RWPE2 (cell line): ENCODE measurements around the gene TRPT1.

Experiments used
- ATAC-seq: fragments of 200-7000 bp; cut with Tn5 transposase; 3 replicates; pipeline ENCODE4 v1.9.1; 2021; ENCODE audit warnings: low read depth
- DNase-seq: peaks from one replicate; pipeline ENCODE4 v3.0.0-alpha.2; 2020; ENCODE audit warnings: low spot score
- H3K27ac ChIP-seq: fragments of 450-650 bp; 2 replicates; pipeline ENCODE4 v1.5.1; 2017; ENCODE audit warnings: mild to moderate bottlenecking; ENCODE audit not compliant: poor library complexity, severe bottlenecking
- H3K27me3 ChIP-seq: fragments of 250-450 bp; sonication (Bioruptor Pico); 2 replicates; pipeline ENCODE4 v1.5.1; 2021; ENCODE audit warnings: mild to moderate bottlenecking, moderate library complexity; ENCODE audit not compliant: insufficient read depth, poor library complexity, severe bottlenecking
- H3K36me3 ChIP-seq: fragments of 250-450 bp; sonication (Bioruptor Pico); 2 replicates; pipeline ENCODE4 v1.5.1; 2020; ENCODE audit warnings: low read depth, mild to moderate bottlenecking, moderate library complexity
- H3K4me1 ChIP-seq: fragments of 250-450 bp; sonication (Bioruptor Pico); 2 replicates; pipeline ENCODE4 v1.5.1; 2021; ENCODE audit warnings: mild to moderate bottlenecking, moderate library complexity; ENCODE audit not compliant: insufficient read depth, poor library complexity, severe bottlenecking
- H3K4me3 ChIP-seq: fragments of 250-450 bp; sonication (Bioruptor Pico); 2 replicates; pipeline ENCODE4 v1.5.1; 2021; ENCODE audit warnings: mild to moderate bottlenecking, moderate library complexity; ENCODE audit not compliant: severe bottlenecking
- H3K9me3 ChIP-seq: fragments of 250-450 bp; sonication (Bioruptor Pico); 2 replicates; pipeline ENCODE4 v1.5.1; 2021; ENCODE audit warnings: mild to moderate bottlenecking, moderate library complexity; ENCODE audit not compliant: severe bottlenecking
- TF ChIP-seq, protein P1 (sequence below): fragments of 450-650 bp; IDR thresholded peaks from one replicate; pipeline ENCODE4 v1.5.1; 2017; ENCODE audit warnings: mild to moderate bottlenecking, moderate library complexity; ENCODE audit not compliant: poor library complexity, severe bottlenecking

TRPT1 gene

DNA sequence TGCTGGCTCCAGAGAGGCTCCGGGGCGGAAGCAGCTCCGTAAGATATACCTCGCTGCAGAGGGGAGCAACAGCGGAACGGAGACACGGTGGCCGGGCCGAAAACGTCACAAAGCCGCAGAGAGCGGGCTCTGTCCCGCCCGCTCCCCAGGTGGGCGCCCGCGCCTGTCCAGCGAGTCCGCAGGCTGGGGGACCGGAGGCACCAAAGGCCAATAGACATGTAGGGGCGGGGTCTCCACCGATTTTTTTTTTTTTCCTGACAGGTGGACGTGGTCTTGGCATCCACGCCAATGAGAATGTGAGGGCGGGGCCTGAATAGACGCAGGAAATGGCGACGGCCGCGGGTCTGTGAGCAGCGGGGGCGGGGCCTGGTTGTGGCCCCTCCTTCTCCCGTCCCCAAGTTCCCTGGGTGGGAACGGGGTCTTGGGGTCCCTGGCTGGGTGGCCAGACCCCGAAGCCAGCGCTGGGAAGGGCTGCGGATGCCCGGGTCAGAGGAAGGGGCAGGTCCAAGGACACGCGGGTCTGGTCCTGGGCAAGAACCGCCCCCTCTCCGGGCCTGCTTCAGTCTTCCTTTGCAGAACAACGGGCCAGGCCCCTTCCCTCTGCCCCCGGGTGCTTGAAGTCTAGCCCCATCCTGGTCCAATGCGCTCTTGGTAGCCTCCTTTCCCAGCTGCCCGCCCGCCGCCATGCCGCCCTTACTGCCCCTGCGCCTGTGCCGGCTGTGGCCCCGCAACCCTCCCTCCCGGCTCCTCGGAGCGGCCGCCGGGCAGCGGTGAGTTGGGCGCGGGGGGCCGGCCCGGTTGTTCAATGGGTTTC lies 4.4 kb upstream of the TRPT1 start, which contains the start of gene DNAJC4:
Gene DNAJC4 (plus strand): TSS at position 378 of the 814 bp plus-strand sequence. CDS start 307 bp downstream, at position 685.
- peak within 1 kb of the TSS; percentile 92 for H3K4me3 ChIP-seq
- DNase-seq (peak; percentile 92), ATAC-seq (peak; percentile 41)
- H3K9me3 ChIP-seq, result no peaks in the 10 kb centered on the region
- peaks cover 2% of the 10 kb centered on the region; the same call in 1 of the 2 replicates for H3K36me3 ChIP-seq
- H3K27me3 ChIP-seq, result no peaks in the 10 kb centered on the region
- no peaks in the 10 kb centered on the region for H3K4me1 ChIP-seq
- H3K27ac ChIP-seq, result peak within 1 kb of the TSS; percentile 47
- TF ChIP-seq, protein P1, sequence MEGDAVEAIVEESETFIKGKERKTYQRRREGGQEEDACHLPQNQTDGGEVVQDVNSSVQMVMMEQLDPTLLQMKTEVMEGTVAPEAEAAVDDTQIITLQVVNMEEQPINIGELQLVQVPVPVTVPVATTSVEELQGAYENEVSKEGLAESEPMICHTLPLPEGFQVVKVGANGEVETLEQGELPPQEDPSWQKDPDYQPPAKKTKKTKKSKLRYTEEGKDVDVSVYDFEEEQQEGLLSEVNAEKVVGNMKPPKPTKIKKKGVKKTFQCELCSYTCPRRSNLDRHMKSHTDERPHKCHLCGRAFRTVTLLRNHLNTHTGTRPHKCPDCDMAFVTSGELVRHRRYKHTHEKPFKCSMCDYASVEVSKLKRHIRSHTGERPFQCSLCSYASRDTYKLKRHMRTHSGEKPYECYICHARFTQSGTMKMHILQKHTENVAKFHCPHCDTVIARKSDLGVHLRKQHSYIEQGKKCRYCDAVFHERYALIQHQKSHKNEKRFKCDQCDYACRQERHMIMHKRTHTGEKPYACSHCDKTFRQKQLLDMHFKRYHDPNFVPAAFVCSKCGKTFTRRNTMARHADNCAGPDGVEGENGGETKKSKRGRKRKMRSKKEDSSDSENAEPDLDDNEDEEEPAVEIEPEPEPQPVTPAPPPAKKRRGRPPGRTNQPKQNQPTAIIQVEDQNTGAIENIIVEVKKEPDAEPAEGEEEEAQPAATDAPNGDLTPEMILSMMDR, result no peak

DNA sequence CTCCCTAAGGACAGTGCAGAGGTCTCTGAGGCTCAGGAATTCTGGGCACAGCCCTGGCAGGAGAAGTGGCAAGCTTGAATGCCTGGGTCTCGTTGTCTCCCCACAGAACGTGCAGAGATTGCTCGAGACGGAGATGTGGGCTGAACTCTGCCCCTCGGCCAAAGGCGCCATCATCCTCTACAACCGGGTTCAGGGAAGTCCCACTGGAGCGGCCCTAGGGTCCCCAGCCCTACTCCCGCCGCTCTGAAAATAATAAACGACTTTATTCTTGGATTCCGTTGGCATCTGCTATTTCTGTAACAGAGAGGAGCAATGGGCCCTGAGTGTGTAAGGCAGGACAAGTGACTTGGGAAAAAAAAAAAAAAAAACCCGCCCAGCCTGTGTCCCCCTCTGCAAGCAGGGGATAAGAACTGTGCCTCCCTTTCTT lies 3.8 kb upstream of the TRPT1 start:
- H3K4me3 ChIP-seq, result peak overlapping the region; percentile 92
- H3K9me3 ChIP-seq, result no peaks in the 10 kb centered on the region
- H3K4me1 ChIP-seq, result no peaks in the 10 kb centered on the region
- no peaks in the 10 kb centered on the region for H3K27me3 ChIP-seq
- DNase-seq (no peak), ATAC-seq (no peak)
- TF ChIP-seq, protein P1, result no peak
- no peaks in the 10 kb centered on the region for H3K36me3 ChIP-seq
- H3K27ac ChIP-seq, result peak overlapping the region; percentile 47

DNA sequence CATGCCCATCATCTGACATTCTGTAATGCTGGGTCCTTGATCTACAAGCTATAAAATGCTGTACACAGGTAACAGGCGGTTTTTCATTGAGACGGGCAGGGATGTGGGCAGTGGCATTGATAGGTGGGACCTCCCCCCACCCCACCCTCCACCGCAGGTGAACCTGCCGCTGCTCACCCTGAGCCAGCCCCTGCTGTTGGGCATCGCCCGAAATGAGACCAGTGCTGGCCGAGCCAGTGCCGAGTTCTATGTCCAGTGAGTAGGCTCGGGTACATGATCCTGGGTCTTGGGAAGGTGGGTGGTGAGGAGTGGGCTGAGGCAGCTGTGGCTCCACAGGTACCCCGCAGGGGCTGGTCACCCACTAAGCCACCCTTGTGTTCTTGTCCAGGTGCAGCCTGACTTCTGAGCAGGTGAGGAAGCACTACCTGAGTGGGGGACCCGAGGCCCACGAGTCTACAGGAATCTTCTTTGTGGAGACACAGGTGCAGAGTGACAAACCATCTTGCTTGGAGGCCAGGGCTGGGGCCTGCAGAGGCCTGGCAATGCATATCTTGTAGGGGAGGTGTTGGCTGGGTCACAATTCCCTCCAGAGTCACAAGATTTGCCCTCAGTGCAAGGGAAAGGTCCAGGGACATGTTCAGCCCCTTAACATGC lies 3.2 kb upstream of the TRPT1 start:
- Histone ChIP-seq H3K4me1 (peaks cover 2% of the 10 kb centered on the region), H3K27ac (peak overlapping the region; percentile 47)
- no peak for ATAC-seq

DNA sequence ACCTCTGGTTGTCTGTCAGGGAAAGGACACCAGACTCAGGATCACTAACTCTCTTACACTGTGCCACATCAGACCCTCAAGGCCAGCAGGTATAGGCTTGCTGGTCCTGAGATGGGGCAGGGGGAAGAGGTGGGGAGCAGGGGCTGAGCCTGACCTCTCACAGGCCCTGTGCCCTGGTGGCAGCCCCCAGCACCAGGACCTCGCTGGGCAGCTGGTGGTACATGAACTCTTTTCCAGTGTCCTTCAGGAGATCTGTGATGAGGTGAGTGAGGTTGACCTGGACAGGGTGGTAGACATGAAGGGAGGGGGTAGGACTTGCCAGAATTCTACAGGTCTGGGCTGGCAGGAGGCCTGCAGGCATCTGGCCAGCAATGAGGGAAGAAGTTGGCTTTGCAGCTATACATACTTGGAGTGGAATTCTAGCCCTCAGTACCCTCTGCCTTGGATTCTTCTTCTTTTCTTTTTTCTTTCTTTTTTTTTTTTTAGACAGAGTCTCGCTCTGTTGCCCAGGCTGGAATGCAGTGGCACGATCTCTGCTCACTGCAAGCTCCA lies 1.5 kb upstream of the TRPT1 start:
- ATAC-seq, result no peak
- Histone ChIP-seq H3K36me3 (no peaks in the 10 kb centered on the region), H3K27me3 (no peaks in the 10 kb centered on the region), H3K9me3 (no peaks in the 10 kb centered on the region), H3K27ac (peak overlapping the region; percentile 68), H3K4me1 (peaks cover 8% of the 10 kb centered on the region), H3K4me3 (peak overlapping the region; percentile 53)
- TF ChIP-seq, protein P1, result no peak
- no peak for DNase-seq

More for the DNA sequence above, 3.2 kb upstream of the TRPT1 start:
- H3K4me3 ChIP-seq, result no peak overlapping the region
- no peaks in the 10 kb centered on the region for H3K27me3 ChIP-seq
- TF ChIP-seq, protein P1, result no peak
- no peak for DNase-seq
- no peaks in the 10 kb centered on the region for H3K36me3 ChIP-seq
- H3K9me3 ChIP-seq, result no peaks in the 10 kb centered on the region
